ENCODE data around the gene DCTD. TPM values are rescaled to one million over a fixed set of nuclear protein-coding genes. Genes with fewer than 3 reads are reported as not detected.

DCTD gene
- total and polyA plus RNA-seq, 10 donors, result 40.4 to 97.2 (median 72.7) TPM

DNA sequence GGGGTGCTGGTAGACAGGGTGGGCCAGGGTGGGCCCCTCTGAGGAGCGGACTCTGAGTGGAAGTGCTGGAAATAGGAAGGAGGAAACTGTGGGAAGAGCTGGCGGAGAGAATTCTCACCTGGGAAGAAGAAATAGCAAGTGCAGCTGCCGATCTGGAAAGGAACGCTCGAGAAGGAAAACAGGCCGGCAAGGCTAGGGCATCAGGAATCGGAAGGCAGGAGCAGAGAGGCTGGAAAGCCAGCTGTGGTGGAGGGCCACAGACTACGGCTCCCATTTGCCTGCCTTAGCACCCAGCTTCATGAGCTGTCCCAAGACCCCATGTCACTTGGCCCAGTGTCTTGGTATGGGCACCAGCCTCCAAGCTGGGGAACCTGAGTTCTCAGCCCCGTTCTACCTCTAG, 37.3 kb downstream of the DCTD start:
- no peak for TF ChIP-seq CTCF (IDR thresholded peaks at IDR 0.05 in 8 of 11, conservative IDR thresholded peaks at IDR 0.05 in 3 of 11)

GRCh38 chr4:182878633-182879495, 38.3 kb downstream of the DCTD start:
- TF ChIP-seq POLR2AphosphoS5 (IDR thresholded peaks at IDR 0.05) (peak in 1 of 3 donors; percentile 30), CTCF (IDR thresholded peaks at IDR 0.05 in 8 of 11, conservative IDR thresholded peaks at IDR 0.05 in 3 of 11) (no peak), POLR2A (IDR thresholded peaks at IDR 0.05) (no peak)
- peaks cover 0 to 25% (median 19%) of the 10 kb centered on the region in 6 donors for H3K4me1 ChIP-seq
- H3K36me3 ChIP-seq, result peaks cover 0 to 55% (median 4%) of the 10 kb centered on the region in 6 donors
- H3K27ac ChIP-seq, result no peak overlapping the region
- WGBS, 5 donors, result 66 to 88% (median 85%) methylated on average over 10 to 16 of the region's 16 CpGs
- peaks cover 0 to 8% (median 0%) of the 10 kb centered on the region in 8 donors for H3K9me3 ChIP-seq
- H3K27me3 ChIP-seq (replicated peaks in 1 of 7), result peaks cover 0 to 9% (median 0%) of the 10 kb centered on the region in 7 donors
- peak; percentile 62 for DNase-seq
- intact Hi-C loops (cut with DNase I; ENCODE audit: low total_unique reads), result no loop called here
- H3K4me3 ChIP-seq, result no peak overlapping the region

More for the DNA sequence above, 37.3 kb downstream of the DCTD start:
- 90 to 97% (median 95%) methylated on average over 9 of the region's 9 CpGs for WGBS, 5 donors
- H3K36me3 ChIP-seq, result peaks cover 0 to 62% (median 7%) of the 10 kb centered on the region in 6 donors
- H3K9me3 ChIP-seq, result peaks cover 0 to 17% (median 5%) of the 10 kb centered on the region in 8 donors
- no peak overlapping the region for H3K27ac ChIP-seq
- H3K4me1 ChIP-seq, result peaks cover 0 to 14% (median 9%) of the 10 kb centered on the region in 6 donors
- intact Hi-C loops (cut with DNase I; ENCODE audit: low total_unique reads), result no loop called here
- no peak overlapping the region for H3K4me3 ChIP-seq
- H3K27me3 ChIP-seq (replicated peaks in 1 of 7), result peaks cover 0 to 9% (median 0%) of the 10 kb centered on the region in 7 donors
- no peak for DNase-seq

- DNase-seq, result no peak
- Histone ChIP-seq H3K27ac (no peak overlapping the region), H3K9me3 (no peaks in the 10 kb centered on the region), H3K4me3 (no peak overlapping the region), H3K4me1 (peaks cover 0 to 30% (median 20%) of the 10 kb centered on the region in 6 donors), H3K27me3 (replicated peaks in 1 of 7) (peaks cover 0 to 22% (median 0%) of the 10 kb centered on the region in 7 donors), H3K36me3 (peaks cover 0 to 53% (median 0%) of the 10 kb centered on the region in 6 donors)
- 90 to 98% (median 96%) methylated on average over 9 of the region's 9 CpGs for whole genome bisulfite sequencing, 5 donors
- intact Hi-C loops (cut with DNase I; ENCODE audit: low total_unique reads), result no loop called here
- TF ChIP-seq POLR2AphosphoS5 (IDR thresholded peaks at IDR 0.05) (no peak), POLR2A (IDR thresholded peaks at IDR 0.05) (no peak), CTCF (IDR thresholded peaks at IDR 0.05 in 8 of 11, conservative IDR thresholded peaks at IDR 0.05 in 3 of 11) (no peak)
Observed at GRCh38 chr4:182877326-182877883, 39.8 kb downstream of the DCTD start.

DNA sequence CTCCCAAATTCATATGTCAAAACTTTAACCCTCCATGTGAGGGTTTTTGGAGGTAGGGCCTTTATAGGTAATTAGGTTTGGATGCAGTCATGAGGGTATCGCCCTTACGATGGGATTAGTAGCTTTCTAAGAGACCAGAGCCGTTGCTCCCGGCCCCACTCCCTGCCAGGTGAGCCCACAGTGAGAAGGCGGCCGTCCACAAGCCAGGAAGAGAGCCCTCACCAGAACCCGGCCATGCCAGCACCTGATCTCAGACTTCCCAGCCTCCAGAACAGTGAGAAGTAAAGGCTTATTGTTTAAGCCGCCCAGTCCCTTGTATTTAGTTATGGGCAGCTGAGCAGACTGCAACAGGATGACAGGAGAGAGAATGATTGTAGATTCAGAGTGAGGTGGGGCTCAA, 40.8 kb downstream of the DCTD start:
- WGBS, 5 donors, result 87 to 97% (median 91%) methylated on average over 8 of the region's 8 CpGs
- Histone ChIP-seq H3K9me3 (no peaks in the 10 kb centered on the region), H3K27me3 (replicated peaks in 1 of 7) (peaks cover 0 to 29% (median 0%) of the 10 kb centered on the region in 7 donors), H3K27ac (no peak overlapping the region), H3K36me3 (peaks cover 0 to 53% (median 0%) of the 10 kb centered on the region in 6 donors), H3K4me3 (no peak overlapping the region), H3K4me1 (peaks cover 0 to 30% (median 20%) of the 10 kb centered on the region in 6 donors)
- DNase-seq, result peak; percentile 45
- TF ChIP-seq POLR2A (IDR thresholded peaks at IDR 0.05), result no peak
- no peak for TF ChIP-seq CTCF (IDR thresholded peaks at IDR 0.05 in 8 of 11, conservative IDR thresholded peaks at IDR 0.05 in 3 of 11)
- TF ChIP-seq POLR2AphosphoS5 (IDR thresholded peaks at IDR 0.05), result no peak
- intact Hi-C loops (cut with DNase I; ENCODE audit: low total_unique reads), result no loop called here
